Measurements from ENCODE around the gene MIPOL1.

DNA sequence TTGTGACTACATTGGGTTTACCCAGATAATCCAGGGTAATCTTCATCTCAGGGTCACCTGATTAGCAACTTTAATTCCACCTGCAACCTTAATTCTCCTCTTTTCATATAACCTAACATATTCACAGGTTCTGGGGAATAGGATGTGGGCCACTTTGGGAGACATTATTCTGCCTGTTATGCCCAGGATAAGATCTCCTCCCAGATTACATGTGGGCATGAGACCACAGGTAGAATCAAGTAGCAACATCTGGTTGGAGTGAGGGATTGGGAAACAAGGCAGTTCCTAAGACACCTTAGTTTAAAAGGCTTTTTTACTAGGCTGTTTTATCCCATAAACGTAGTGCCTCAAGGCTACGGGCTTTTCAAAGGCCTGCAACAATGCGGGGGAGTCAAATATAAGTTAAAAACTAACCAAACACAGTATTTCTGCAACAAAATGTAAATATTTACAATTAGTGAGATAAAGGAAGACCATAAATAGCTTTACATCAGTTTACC, 215.8 kb downstream of the MIPOL1 start:
- TF ChIP-seq, protein P1, sequence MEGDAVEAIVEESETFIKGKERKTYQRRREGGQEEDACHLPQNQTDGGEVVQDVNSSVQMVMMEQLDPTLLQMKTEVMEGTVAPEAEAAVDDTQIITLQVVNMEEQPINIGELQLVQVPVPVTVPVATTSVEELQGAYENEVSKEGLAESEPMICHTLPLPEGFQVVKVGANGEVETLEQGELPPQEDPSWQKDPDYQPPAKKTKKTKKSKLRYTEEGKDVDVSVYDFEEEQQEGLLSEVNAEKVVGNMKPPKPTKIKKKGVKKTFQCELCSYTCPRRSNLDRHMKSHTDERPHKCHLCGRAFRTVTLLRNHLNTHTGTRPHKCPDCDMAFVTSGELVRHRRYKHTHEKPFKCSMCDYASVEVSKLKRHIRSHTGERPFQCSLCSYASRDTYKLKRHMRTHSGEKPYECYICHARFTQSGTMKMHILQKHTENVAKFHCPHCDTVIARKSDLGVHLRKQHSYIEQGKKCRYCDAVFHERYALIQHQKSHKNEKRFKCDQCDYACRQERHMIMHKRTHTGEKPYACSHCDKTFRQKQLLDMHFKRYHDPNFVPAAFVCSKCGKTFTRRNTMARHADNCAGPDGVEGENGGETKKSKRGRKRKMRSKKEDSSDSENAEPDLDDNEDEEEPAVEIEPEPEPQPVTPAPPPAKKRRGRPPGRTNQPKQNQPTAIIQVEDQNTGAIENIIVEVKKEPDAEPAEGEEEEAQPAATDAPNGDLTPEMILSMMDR (IDR thresholded peaks at IDR 0.05), result no peak
- no peak for TF ChIP-seq POLR2A (IDR thresholded peaks at IDR 0.05)

Data from ovary (tissue), 3 donors.